ENCODE measurements around the gene PRSS53. TPM values are rescaled to one million over a fixed set of nuclear protein-coding genes. Genes with fewer than 3 reads are reported as not detected.

The PRSS53 gene
- total RNA-seq, 1 donor = 1.7 TPM

- TF ChIP-seq CTCF (IDR thresholded peaks at IDR 0.05; ENCODE audit: insufficient read depth, low read depth, low read length) = no peak
- DNase-seq (ENCODE audit: low read depth) = no peak
- no peak overlapping the region for H3K4me3 ChIP-seq (ENCODE audit: low read depth, low read length)
Measured at GRCh38 chr16:31082368-31083045, 6.2 kb downstream of the PRSS53 start.

GRCh38 chr16:31081428-31082351 is 7.1 kb downstream of the PRSS53 start:
- no peak for DNase-seq (ENCODE audit: low read depth)
- H3K4me3 ChIP-seq (ENCODE audit: low read depth, low read length) = no peak overlapping the region
- no peak for TF ChIP-seq CTCF (IDR thresholded peaks at IDR 0.05; ENCODE audit: insufficient read depth, low read depth, low read length)

- no peak for DNase-seq (ENCODE audit: low read depth)
- H3K4me3 ChIP-seq (ENCODE audit: low read depth, low read length) = no peak overlapping the region
- no peak for TF ChIP-seq CTCF (IDR thresholded peaks at IDR 0.05; ENCODE audit: insufficient read depth, low read depth, low read length)
Measured at GRCh38 chr16:31080756-31081419, 7.9 kb downstream of the PRSS53 start.

GRCh38 chr16:31080035-31080629 is 8.6 kb downstream of the PRSS53 start:
- no peak for TF ChIP-seq CTCF (IDR thresholded peaks at IDR 0.05; ENCODE audit: insufficient read depth, low read depth, low read length)
- DNase-seq (ENCODE audit: low read depth) = no peak
- H3K4me3 ChIP-seq (ENCODE audit: low read depth, low read length) = no peak overlapping the region

GRCh38 chr16:31079342-31079944 is 9.3 kb downstream of the PRSS53 start:
- DNase-seq (ENCODE audit: low read depth) = no peak
- TF ChIP-seq CTCF (IDR thresholded peaks at IDR 0.05; ENCODE audit: insufficient read depth, low read depth, low read length) = no peak
- H3K4me3 ChIP-seq (ENCODE audit: low read depth, low read length) = no peak overlapping the region

Measured in fibroblast of villous mesenchyme (primary cell).